Endothelial cell of umbilical vein (primary cell): ENCODE results near the gene ITGAE.

Experiments used
- CTCF ChIP-seq, 2 donors: IDR thresholded peaks; 1 replicate in 1 of 2; 2 replicates in 1 of 2; pipeline ENCODE4 v1.5.1; 2011; ENCODE audit warnings: low read length in 2 of 2, mild to moderate bottlenecking in 2 of 2, moderate library complexity in 2 of 2, control low read depth in 1 of 2, inconsistent platforms in 1 of 2, low read depth in 1 of 2; ENCODE audit not compliant: insufficient read depth in 1 of 2; ENCODE audit errors: extremely low read depth in 1 of 2
- POLR2AphosphoS5 ChIP-seq: IDR thresholded peaks from 2 replicates; pipeline ENCODE4 v1.6.1; 2012; ENCODE audit warnings: low read depth, mild to moderate bottlenecking, control low read depth, low read length, moderate library complexity; ENCODE audit not compliant: insufficient read depth

- no peak for TF ChIP-seq POLR2AphosphoS5
- no peak for TF ChIP-seq CTCF (IDR thresholded peaks at IDR 0.05; ENCODE audit: extremely low read depth in 1 of 2, insufficient read depth in 1 of 2, low read depth in 1 of 2, low read length in 2 of 2)
These were observed 7.7 kb upstream of the ITGAE start for GRCh38 chr17:3808701-3809100.
